22Rv1 (cell line): ENCODE data around the gene DKK3.

ENCODE experiments used
- ZFX ChIP-seq: fragments of 450-650 bp; IDR thresholded peaks from 2 replicates; pipeline ENCODE4 v1.6.1; 2017; ENCODE audit warnings: antibody characterized with exemption, borderline replicate concordance
- TF ChIP-seq, protein P1 (sequence below): fragments of 450-650 bp; IDR thresholded peaks from 2 replicates; pipeline ENCODE4 v1.5.1; 2017; ENCODE audit warnings: mild to moderate bottlenecking

GRCh38 chr11:12053606-12054361 lies 45.4 kb upstream of the DKK3 start:
- TF ChIP-seq, protein P1, sequence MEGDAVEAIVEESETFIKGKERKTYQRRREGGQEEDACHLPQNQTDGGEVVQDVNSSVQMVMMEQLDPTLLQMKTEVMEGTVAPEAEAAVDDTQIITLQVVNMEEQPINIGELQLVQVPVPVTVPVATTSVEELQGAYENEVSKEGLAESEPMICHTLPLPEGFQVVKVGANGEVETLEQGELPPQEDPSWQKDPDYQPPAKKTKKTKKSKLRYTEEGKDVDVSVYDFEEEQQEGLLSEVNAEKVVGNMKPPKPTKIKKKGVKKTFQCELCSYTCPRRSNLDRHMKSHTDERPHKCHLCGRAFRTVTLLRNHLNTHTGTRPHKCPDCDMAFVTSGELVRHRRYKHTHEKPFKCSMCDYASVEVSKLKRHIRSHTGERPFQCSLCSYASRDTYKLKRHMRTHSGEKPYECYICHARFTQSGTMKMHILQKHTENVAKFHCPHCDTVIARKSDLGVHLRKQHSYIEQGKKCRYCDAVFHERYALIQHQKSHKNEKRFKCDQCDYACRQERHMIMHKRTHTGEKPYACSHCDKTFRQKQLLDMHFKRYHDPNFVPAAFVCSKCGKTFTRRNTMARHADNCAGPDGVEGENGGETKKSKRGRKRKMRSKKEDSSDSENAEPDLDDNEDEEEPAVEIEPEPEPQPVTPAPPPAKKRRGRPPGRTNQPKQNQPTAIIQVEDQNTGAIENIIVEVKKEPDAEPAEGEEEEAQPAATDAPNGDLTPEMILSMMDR = no peak
- TF ChIP-seq ZFX = no peak
